NCI-H2227 (cell line): ENCODE measurements around the gene NKAIN2.
"Not testable (repeated sequence)": the region's sequence is repeated elsewhere in the genome, so short reads cannot be mapped to it uniquely, and the experiment has no call there.

Experiments used
- DNase-seq: peaks from one replicate; lab custom pipeline; 2025; ENCODE audit not compliant: unreplicated experiment; lab: John Stamatoyannopoulos, UW

The NKAIN2 gene

DNA sequence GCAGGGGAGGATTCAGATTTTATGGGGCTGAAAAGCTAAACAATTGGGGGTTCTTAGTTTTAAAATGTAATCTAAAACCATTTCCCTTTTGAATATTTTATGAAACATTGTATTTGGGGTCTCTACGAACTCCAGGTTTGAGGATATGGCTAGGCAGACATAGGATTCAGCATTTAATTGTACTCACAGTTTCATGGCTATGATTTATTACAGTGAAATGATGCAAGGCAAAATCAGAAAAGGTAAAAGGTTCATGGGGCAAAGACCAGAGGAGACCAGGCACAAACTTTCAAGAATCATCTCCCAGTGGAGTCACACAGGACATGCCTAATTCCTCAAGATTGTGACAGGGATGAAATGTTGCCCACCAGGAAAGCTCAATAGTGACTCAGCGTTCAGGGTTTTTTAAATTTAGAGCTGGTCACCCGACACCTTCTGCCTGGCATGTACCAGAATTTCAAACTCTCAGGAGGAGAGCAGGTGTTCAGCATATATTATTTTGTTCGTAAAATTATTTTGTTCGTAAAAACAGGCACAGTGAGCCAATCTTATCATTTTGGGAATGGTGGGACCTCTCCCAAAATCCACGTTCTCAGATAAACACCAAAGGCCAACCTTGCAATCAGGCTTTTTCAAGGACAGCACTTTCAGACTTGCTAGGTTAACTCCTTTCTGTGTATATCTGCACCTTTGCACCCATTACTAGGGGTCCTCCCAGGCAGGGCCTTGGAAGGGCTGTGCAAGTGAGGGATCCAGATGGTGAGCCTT is 270.3 kb downstream of the NKAIN2 start:
- DNase-seq: no peak

DNA sequence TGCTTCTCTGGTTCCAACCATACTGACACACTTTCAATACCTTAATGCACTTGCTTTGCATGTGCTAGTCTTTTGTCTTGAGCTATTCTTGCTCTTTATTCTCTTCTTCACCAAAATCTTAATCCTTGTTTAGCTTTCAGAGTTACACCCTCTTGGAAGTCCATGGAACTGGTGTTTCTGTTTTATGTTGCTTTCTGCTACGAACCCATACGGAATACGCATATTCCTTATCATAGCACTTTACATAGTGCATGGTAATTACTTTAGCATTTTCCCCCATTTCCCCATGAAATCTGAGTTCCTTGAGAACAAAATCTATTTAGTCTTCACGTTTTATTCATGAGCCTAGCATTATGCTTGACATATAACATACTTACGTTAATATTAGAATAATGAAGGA is 270.9 kb downstream of the NKAIN2 start:
- DNase-seq: no peak

DNA sequence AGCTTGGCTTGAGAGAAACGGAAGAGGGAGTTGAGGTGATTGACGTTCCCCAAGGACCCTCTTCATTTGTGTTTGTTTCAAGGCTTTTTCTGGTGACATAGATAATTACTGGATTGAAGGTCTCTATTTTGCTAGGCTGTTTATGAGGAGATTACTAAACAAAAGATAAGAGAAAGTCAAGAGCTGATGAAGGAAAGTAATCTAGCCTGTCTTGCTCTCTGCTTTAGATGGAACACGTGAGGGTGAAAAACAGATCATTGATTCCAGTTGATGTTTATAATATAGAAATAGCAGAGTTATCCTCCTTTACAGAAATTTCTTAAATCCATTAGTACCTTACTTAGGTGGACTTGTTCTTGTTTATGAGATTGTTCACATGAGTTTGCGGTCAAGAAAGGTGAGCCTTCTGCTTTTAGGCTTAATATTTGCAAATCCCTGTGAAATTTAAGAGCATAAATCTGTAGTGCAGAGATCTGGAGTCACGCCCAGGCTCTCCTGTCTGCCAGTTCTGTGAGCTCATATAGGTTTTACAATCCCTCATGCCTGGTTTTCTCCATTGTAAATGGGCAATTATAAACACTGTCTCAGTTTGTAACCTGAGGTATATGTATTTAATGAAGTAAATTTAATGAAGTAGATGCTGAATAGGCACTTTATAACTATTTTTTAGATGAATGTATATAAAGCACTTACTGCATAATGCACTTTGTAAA is 272.8 kb downstream of the NKAIN2 start:
- no peak for DNase-seq

DNA sequence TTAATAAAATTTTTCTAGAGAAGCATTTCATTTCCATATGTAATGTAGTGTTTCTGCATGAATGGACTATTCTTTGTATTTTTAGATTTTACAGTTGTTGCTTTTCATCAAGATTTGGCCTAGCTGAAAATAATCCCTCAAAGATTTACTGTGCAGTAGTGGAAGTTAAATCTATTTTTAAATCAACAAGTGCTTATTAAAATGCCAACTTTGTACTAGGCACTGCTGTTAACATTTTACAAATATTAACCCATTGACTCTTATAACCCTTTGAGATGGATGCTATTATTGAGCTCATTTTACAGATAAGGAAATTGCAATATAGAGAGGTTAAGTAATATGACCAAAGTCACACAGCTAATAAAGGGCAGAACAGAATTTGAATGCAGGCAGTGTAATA is 274.5 kb downstream of the NKAIN2 start:
- DNase-seq: no peak

DNA sequence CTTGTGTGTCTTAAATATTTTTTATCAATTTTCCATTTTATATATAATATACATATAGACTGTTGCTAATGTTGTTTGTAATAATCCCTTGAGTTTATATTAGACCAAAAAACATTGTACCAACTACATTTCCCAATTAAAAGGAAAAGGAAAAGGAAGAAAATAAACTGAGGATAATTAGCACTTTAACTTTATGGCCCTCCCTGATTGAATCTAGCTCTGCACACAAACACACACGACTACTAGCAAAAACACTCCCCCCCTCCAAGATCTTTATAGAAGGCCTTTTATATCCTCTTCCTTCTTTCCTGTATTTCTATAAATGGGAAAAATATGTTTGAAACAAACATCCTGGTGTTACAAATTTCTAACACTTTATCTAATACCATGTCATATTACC is 276.8 kb downstream of the NKAIN2 start:
- no peak for DNase-seq

DNA sequence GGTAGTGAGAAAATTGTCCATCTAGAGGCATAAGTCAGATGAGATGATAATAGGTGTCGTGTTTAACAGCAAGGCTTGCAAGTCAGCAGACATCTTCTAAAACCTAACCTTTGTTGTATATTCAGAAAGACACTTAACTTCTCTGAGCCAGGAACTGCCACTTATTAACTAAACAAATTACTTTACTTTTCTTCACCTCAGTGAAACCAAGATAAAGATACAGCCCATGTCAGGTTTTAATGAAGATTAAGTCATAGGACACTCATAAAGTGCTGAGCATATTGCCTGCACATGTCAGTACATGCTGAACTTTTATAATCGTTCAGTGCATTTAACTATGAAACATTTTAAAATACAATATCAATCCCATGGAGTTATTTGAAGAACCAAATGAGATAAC is 286.8 kb downstream of the NKAIN2 start:
- DNase-seq: no peak

DNA sequence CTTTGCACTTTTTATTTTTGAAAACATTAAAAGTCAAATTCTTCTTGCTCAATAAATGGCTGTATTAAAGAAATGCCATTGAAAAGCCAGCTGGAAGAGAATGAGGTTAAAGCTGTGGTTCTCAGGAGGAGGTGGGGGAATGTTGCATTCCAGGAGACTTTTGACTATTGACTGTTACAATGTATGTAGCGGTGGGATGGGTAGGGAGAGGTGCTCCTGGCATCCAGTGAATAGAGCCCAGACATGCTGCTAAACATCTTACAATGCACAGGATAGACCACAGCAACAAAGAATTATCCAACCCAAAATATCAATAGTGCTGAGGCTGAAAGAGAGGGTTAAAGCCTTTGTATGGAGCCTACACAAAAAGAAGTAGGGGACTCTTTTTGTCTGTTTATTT is 295.9 kb downstream of the NKAIN2 start:
- DNase-seq: no peak

DNA sequence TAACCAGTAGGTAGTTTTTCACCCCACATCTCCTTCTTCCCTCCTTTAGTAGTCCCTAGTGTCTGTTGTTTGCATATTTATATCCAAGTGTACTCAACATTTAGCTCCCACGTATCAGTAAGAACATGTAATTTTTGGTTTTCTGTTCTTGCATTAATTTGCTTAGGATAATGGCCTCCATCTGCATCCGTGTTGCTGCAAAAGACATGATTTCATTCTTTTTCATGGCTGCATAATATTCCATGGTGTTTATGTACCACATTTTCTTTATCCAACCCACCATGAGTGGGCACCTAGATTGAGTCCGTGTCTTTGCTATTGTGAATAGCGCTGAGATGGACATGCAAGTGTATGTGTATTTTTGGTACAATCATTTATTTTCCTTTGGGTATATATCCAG is 306.8 kb downstream of the NKAIN2 start:
- no peak for DNase-seq

DNA sequence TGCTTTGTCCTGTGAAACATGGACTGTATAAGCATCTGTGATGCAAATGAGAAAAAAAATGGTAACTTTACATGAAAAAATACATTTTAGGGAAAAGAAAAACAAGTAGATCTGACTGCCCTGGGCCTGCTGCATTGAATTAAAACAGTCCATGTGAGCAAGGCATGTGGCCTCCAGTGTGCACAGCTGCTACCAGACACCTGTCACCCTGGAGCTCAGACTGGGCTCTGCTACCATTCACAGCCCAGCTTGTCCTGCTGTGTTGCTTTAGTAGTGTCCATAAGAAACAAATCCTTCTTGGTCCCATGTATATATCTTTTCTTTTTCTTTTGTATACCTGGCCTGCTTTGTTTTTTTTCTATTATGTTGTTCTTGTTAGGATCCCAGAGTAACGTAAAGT is 315.9 kb downstream of the NKAIN2 start:
- DNase-seq: no peak

DNA sequence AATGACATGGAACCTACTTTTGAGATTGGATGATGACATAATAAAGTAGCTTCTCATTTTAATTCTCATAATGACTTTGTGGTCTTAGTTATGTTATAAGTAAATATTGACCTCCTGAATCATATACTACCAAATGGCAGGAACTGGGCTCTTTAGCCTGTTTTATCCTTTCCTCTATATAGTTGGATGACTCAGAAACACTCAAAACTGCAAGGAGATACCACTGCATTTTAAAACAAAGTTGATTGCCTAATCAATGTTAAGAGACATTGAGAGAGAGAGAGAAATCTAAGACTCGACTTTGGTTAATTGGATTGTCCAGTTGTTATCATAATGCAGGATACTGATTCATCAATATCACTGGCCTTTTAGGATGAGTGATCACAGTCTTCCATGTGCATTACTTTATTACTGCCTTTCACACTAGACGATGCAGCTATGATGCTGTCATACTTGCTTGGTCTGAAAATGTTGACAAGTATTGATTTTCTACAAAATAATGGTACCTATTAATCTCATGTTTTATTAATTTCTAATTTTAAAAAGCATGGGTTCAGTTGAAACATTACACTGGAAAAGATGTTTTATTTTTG is 320.0 kb downstream of the NKAIN2 start:
- DNase-seq: no peak

DNA sequence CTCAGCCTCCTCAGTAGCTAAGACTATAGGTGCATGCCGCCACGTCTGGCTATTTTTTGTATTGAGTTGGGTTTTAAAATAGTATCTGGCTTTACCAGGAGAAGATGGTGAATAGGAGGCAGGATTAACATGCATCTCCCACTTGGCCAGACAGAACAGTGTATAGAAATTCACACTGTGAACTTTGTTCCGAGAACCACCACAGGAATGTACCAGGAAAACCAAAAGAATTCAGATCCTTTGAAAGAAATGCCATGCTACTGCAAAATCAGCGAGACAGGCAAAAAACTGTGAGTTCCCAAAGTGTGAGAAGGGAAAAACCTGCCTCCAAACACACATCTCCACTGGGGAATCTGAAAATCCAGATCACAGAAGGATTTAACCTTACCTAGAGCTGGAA is 327.6 kb downstream of the NKAIN2 start:
- no peak for DNase-seq

DNA sequence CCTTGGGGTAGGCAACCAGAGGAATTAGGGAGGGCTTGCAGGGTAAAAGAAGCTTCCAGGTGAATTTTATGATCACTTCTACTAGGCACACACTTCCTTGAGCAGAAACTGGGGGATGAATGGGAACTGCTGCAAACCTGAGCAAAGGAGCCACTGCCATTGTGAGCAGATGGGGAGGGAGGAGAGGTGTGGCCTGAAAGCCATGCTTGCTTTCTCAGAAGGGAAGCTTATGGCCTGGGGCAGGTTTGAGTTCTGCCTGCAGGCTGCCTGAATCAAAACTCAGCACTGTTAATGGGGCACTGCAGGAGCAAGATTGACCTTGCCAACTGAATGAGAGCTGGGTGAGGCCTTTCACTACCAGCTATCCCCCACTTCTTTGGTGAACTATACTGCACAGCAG is 328.1 kb downstream of the NKAIN2 start:
- no peak for DNase-seq

DNA sequence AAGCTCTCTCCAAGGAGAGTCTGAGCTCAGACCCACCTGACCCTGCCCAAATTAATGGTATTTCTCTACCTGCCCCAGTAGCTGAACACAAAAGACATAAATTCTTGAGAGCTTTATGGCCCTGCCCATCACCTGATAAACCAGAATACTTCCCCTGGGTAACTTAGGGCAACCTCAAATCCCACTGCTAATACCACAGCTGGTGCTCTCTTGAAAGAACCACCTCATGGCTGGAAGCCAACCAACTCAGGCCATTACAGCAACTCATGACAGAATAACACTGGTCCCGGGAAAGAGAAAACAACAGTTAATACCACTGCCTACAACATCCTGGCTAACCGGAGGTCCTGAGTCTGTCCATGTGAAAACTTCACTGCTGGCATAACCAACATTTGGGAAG is 328.6 kb downstream of the NKAIN2 start:
- DNase-seq: no peak

DNA sequence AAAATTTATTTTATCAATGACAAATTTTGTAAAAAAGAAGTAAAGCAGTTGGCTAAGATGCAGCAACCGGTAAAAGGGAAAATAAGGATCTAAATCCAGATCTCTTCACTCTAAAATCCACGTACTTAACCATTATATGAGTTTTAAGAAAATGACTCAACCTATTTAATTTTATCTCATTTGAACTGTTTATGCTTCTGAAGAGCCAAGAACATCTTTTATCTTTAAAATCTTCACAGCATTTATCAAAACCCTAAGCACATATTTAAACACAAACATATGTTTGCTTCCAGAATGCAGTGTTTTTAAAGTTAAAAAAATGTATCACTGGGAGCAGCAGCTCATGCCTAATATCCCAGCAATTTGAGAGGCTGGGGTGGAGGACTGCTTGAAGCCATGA is 339.2 kb downstream of the NKAIN2 start:
- no peak for DNase-seq

DNA sequence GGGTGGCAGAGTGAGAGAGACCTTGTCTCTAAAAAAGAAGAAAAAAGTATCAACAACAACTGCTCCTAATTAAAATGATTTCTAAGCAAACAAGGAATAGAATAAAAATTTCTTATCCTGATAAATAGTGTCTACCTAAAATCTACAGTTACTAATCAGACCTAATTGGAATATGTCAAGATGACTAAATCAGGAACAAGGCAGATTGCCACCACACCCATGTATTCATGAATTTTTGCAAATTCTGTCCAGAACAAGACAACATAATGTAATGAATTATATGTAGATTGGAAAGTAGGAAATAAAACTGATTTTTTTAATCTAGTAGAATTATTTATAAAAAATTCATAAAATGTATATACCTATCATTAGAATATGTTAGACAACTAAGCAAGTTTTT is 339.8 kb downstream of the NKAIN2 start:
- no peak for DNase-seq

DNA sequence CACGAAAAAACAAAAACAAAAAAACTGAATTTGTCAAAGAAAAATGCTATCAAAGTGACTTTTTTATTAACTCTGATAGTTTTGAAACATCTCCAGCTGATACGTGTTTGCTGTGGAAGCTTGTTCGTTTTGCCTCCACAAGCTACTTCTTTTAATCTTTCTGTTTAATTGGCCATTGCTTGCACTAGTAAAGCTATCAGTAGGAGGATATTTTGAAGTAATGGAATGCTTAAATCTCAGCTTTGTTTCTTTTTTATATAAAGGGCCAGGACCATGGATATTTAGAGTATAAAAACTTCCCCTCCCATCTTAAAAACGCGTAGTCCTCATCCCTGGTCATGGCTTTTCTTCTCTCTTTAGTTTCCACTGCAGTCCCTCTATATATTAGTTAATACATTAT is 344.0 kb downstream of the NKAIN2 start:
- DNase-seq: no peak

DNA sequence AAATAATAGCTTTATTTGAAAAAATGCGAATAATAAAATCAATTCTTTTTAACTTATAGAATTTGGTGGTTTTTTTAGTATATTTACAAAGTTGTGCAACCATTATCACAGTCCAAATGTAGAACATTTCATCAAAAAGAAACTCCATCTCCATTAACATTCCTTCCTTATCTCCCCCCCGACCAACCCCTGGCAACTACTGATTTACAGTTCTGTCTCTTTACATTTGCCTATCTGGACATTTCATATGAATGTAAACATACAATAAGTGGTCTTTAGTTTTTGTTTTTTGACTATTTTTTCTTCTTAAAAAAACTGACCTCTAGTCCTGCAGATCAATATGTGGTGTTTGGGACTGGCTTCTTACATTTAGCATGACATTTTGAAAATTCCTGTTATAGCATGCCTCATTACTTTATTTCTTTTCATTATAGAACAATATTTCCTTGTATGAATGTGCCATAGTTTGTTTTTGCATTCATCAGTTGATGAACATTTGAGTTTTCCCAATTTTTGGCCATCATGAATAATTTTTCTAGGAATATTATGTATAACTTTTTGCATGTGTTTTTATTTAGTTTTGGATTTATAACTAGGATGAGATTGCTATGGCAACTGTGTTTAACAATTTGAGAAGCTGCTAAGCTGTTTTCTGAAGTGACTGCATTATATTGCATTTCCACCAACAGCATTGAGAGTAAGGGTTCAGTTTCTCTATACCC is 344.7 kb downstream of the NKAIN2 start:
- no peak for DNase-seq

DNA sequence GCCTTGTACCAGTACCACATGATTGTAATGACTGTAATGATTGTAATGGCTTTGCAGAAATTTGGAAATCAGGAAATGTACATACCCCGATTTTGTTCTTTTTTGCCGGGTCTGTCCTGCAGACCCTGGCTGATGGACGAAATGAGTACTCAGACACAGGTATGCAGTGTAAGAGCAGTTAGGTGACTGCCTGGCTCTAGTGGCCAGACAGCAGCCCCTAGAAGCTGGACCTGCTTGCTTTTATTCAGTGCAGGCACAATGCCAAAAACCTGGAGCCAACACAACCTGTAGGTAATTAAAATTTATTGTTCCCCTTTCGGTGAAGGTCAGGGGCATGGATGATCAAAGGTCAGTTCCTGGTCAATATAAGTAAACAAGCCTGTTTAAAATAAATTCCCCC is 346.0 kb downstream of the NKAIN2 start:
- DNase-seq: no peak

DNA sequence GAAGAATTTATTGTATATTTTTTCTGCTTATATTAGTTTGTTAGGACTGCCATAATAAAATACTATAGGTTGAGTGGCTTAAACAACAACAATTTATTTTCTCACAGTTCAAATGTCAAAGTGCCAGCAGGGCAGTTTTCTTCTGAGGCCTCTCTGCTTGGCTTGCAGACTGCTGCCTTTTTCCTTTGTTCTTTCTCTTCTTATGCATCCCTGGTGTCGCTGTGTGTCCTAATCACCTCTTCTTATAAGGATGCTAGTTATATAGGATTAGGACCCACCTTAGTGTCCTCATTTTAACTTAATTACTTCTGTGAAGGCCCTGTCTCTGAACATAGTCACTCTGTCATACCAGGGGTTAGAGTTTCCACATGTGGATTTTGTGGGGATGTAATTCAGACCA is 354.4 kb downstream of the NKAIN2 start:
- no peak for DNase-seq

DNA sequence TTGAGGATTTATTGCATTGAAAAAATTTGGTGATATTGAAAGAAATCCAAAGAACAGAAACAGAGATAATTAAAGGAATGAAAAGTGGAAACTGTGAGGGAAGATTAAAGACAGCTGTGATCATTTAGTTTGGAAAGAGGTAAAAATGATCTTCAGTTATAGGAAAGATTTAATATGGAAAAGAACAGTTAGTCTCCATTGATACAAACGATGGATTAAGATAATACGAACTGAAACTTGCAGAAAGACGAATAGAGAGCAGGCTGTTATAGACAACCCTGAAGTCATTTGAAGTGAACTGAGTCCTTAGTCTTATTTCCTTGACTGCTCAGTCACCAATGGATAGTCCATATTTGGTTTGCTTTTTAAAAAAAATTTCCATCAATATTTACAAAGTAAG is 360.0 kb downstream of the NKAIN2 start:
- no peak for DNase-seq

DNA sequence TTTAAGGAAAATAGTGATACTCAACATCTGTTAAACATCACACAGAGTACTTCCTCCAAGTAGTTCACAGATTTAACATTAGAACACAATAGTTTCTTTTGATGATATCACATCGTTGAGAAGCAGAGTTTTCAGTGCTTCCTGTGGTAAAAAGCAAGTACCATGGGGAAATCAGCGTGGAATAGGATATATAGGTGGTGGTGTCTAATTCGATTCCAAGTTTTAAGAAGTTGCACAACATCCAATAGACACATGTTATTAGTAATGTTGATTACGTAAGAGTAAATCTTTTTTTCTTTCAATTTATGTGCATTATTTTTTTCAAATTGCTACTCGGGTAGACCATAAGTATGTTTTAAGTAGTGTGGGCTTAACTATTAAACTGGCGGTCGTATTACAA is 360.7 kb downstream of the NKAIN2 start:
- no peak for DNase-seq

DNA sequence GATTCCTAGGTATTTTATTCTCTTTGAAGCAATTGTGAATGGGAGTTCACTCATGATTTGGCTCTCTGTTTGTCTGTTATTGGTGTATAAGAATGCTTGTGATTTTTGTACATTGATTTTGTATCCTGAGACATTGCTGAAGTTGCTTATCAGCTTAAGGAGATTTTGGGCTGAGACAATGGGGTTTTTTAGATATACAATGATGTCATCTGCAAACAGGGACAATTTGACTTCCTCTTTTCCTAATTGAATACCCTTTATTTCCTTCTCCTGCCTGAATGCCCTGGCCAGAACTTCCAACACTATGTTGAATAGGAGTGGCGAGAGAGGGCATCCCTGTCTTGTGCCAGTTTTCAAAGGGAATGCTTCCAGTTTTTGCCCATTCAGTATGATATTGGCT is 363.6 kb downstream of the NKAIN2 start:
- not testable (repeated sequence) for DNase-seq
